Measurements from ENCODE around the gene CENPN. TPM values are rescaled to one million over a fixed set of nuclear protein-coding genes. Genes with fewer than 3 reads are reported as not detected.
A peak's percentile ranks its signal among the peaks of the same experiment; 100 is the strongest.

Gene CENPN
- total and polyA plus RNA-seq, 10 of the 15 experiments (the other 5 are each of a cell fraction or from before 2014, with no cell fraction given), result 39.8 to 143 (median 66.8) TPM

DNA sequence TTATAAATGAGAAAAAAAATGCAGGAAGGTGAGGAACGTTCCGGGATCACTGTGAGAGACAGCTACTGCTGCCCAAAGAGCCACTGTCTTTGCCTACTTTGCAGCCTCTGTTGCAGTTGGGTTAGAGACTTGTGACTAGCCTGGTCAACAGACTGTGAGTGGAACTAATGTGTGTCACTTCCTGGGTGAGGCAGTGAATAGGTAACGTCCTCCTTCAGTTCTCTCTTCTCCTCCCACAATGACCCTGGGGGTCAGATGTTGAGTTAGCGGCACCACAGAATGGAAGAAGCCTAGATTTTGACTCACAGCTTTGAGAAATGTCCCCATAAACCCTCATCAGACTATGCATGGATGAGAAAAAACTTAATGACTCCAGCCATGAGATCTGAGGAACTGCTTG lies 64.8 kb downstream of the CENPN start:
- no peak for DNase-seq (ENCODE audit: low read depth, low spot score)
- in situ Hi-C loops (cut with MboI) (no loop called here), intact Hi-C loops (cut with micrococcal nuclease; ENCODE audit: unreplicated experiment) (no loop called here)
- no peak for TF ChIP-seq ETV6 (conservative IDR thresholded peaks at IDR 0.05 in 1 of 2, IDR thresholded peaks at IDR 0.05 in 1 of 2; ENCODE audit: borderline replicate concordance in 1 of 2, low read depth in 1 of 2)
- peak; percentile 46; the same call in 1 of the 2 replicates for TF ChIP-seq NR2F1 (conservative IDR thresholded peaks at IDR 0.05)
- TF ChIP-seq MEF2B (IDR thresholded peaks at IDR 0.05; ENCODE audit: partially characterized antibody, poor library complexity, severe bottlenecking), result no peak
- ChIA-PET RAD21 (ENCODE audit: unreplicated experiment) (interaction anchor here (1.1 kb wide), 1 partner anchor 35 kb away, joined by 3 read pairs; no protein-coding TSS in a partner anchor), POLR2A (no interaction called here), CTCF (interaction anchor here (0.9 to 1.0 kb wide), 2 partner anchors 34 to 36 kb away, joined by 3 read pairs; partner anchors contain the start of gene ATMIN), SMC1A (ENCODE audit: uncharacterized antibody, unreplicated experiment) (interaction anchor here (0.8 kb wide), 1 partner anchor 19 kb away, joined by 3 read pairs; no protein-coding TSS in a partner anchor)
- WGBS (ENCODE audit: insufficient coverage, insufficient replicate concordance, low lambda C conversion rate, missing lambda C conversion rate), result 73% methylated on average over 4 of the region's 4 CpGs
- Histone ChIP-seq H4K20me1 (ENCODE audit: control insufficient read depth, insufficient read depth) (no peaks in the 10 kb centered on the region), H3K9me3 (replicated peaks; ENCODE audit: control insufficient read depth, insufficient read depth, low read length) (no peaks in the 10 kb centered on the region), H3K79me2 (ENCODE audit: control insufficient read depth, insufficient read depth, low read length) (no peaks in the 10 kb centered on the region), H3K4me1 (ENCODE audit: control insufficient read depth, insufficient read depth, low read length) (peaks cover 5% of the 10 kb centered on the region), H3K9ac (ENCODE audit: control insufficient read depth, insufficient read depth, low read length) (no peak overlapping the region), H3K36me3 (ENCODE audit: control insufficient read depth in 2 of 2, insufficient read depth in 2 of 2, low read length in 1 of 2) (no peaks in the 10 kb centered on the region; a peak in 1 of 4 replicates), H3K4me3 (no peak overlapping the region), H2AFZ (ENCODE audit: control insufficient read depth, low read depth, low read length) (no peak overlapping the region; the same call in 1 of the 2 replicates), H3K27ac (ENCODE audit: control insufficient read depth, insufficient read depth) (no peak overlapping the region), H3K4me2 (ENCODE audit: control insufficient read depth, insufficient read depth) (no peak overlapping the region), H3K27me3 (replicated peaks in 1 of 2; ENCODE audit: control insufficient read depth in 2 of 2, insufficient read depth in 2 of 2, low read length in 1 of 2) (no peaks in the 10 kb centered on the region)
- FAIRE-seq, result no peak
- ATAC-seq, result peak; percentile 17; the same call in 1 of the 3 replicates
- no TSS peak for BruUV-seq (replicated peaks)

DNA sequence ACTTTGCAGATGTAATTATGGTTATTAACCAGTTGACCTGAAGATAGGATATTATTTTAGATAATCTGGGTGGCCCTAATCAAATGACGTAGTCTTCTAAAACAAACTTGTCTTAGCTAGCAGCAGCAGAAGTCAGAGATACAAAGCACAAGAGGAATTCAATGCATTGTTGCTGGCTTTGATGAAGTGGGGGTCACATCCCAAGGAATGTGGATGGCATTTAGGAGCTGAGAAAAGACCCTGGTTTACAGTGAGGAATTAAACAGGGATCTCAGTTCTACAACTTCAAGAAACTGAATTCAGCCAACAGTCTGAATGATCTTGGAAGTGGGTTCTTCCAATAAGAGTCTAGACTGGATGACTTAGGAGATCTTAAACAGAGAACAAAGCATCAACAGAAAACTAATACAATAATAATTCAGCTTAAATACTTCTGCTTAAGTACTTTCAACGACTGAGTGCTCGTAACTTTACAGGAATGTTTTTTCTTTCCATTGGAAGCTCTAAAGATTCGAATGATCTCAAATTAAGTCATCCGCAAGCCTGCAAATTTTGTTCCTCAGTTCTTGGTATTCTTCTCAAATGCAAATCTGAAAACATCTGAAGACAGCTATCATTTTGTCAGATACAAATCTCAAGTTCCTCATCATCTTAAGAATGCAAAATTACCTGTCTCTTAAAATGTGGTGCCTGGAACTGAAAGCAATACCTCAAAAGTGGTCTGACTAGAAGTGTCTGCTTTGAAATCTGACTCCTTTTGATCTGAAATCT lies 66.7 kb downstream of the CENPN start:
- H3K4me3 ChIP-seq, result no peak overlapping the region
- CTCF ChIA-PET, result interaction anchor here (0.6 to 1.5 kb wide), 4 partner anchors 35 to 69 kb away, joined by 3 read pairs; partner anchors contain the start of gene ATMIN
- RAD21 ChIA-PET (ENCODE audit: unreplicated experiment), result no interaction called here

More for the DNA sequence above, 66.7 kb downstream of the CENPN start:
- Histone ChIP-seq H3K27me3 (replicated peaks in 1 of 2; ENCODE audit: control insufficient read depth in 2 of 2, insufficient read depth in 2 of 2, low read length in 1 of 2) (no peaks in the 10 kb centered on the region), H3K9me3 (replicated peaks; ENCODE audit: control insufficient read depth, insufficient read depth, low read length) (no peaks in the 10 kb centered on the region), H3K36me3 (ENCODE audit: control insufficient read depth in 2 of 2, insufficient read depth in 2 of 2, low read length in 1 of 2) (no peaks in the 10 kb centered on the region; a peak in 1 of 4 replicates), H2AFZ (ENCODE audit: control insufficient read depth, low read depth, low read length) (no peak overlapping the region), H3K4me1 (ENCODE audit: control insufficient read depth, insufficient read depth, low read length) (peaks cover 5% of the 10 kb centered on the region), H3K27ac (ENCODE audit: control insufficient read depth, insufficient read depth) (no peak overlapping the region), H3K4me2 (ENCODE audit: control insufficient read depth, insufficient read depth) (no peak overlapping the region), H3K79me2 (ENCODE audit: control insufficient read depth, insufficient read depth, low read length) (no peaks in the 10 kb centered on the region), H4K20me1 (ENCODE audit: control insufficient read depth, insufficient read depth) (no peaks in the 10 kb centered on the region), H3K9ac (ENCODE audit: control insufficient read depth, insufficient read depth, low read length) (no peak overlapping the region)
- intact Hi-C loops (cut with micrococcal nuclease; ENCODE audit: unreplicated experiment) (no loop called here), in situ Hi-C loops (cut with MboI) (no loop called here)
- ChIA-PET POLR2A (interaction anchor here (0.5 kb wide), 1 partner anchor 21 kb away, joined by 4 read pairs; no protein-coding TSS in a partner anchor), SMC1A (ENCODE audit: uncharacterized antibody, unreplicated experiment) (interaction anchor here (0.6 kb wide), 1 partner anchor 646 kb away, joined by 3 read pairs; no protein-coding TSS in a partner anchor)
- no peak for FAIRE-seq
- WGBS (ENCODE audit: insufficient coverage, insufficient replicate concordance, low lambda C conversion rate, missing lambda C conversion rate), result 54% methylated on average over 5 of the region's 5 CpGs
- DNase-seq (ENCODE audit: low read depth, low spot score), result no peak
- no peak for ATAC-seq
- BruUV-seq (replicated peaks), result no TSS peak
- no peak for TF ChIP-seq CHD1 (IDR thresholded peaks at IDR 0.05; ENCODE audit: low read depth, low read length)
- no peak for TF ChIP-seq SPI1 (IDR thresholded peaks at IDR 0.05; ENCODE audit: borderline replicate concordance, insufficient read depth, low read depth, low read length)
- no peak for TF ChIP-seq NR2C1 (IDR thresholded peaks at IDR 0.05)
- no peak for TF ChIP-seq CBX3 (IDR thresholded peaks at IDR 0.05; ENCODE audit: borderline replicate concordance, low read depth)
- no peak for TF ChIP-seq SMARCA5 (IDR thresholded peaks at IDR 0.05)
- TF ChIP-seq, protein P1, sequence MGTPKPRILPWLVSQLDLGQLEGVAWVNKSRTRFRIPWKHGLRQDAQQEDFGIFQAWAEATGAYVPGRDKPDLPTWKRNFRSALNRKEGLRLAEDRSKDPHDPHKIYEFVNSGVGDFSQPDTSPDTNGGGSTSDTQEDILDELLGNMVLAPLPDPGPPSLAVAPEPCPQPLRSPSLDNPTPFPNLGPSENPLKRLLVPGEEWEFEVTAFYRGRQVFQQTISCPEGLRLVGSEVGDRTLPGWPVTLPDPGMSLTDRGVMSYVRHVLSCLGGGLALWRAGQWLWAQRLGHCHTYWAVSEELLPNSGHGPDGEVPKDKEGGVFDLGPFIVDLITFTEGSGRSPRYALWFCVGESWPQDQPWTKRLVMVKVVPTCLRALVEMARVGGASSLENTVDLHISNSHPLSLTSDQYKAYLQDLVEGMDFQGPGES (IDR thresholded peaks at IDR 0.05), result no peak

All from GM12878 (cell line).